Stimulated activated CD8-positive, alpha-beta memory T cell treated with anti-CD3 and anti-CD28 coated beads, Interleukin-12 subunit alpha, Interleukin-12 subunit beta, amount 100 ng/mL, for 24 hours (primary cell): ENCODE measurements around the gene MALSU1.
"Not testable (repeated sequence)": the region's sequence is repeated elsewhere in the genome, so short reads cannot be mapped to it uniquely, and the experiment has no call there.

Experiments
- DNase-seq: peaks from one replicate; pipeline ENCODE4 v3.0.0-alpha.2; 2020; ENCODE audit errors: extremely low read depth

The MALSU1 gene

GRCh38 chr7:23285657-23286646 is 13.2 kb upstream of the MALSU1 start:
- no peak for DNase-seq

- DNase-seq = no peak
Observed at GRCh38 chr7:23287612-23288011, 11.5 kb upstream of the MALSU1 start.

GRCh38 chr7:23290993-23291392 is 8.1 kb upstream of the MALSU1 start:
- no peak for DNase-seq

GRCh38 chr7:23291957-23292560 is 7.1 kb upstream of the MALSU1 start:
- no peak for DNase-seq

- no peak for DNase-seq
Observed at GRCh38 chr7:23292623-23293022, 6.5 kb upstream of the MALSU1 start.

GRCh38 chr7:23293500-23294073 is 5.6 kb upstream of the MALSU1 start:
- DNase-seq = no peak

GRCh38 chr7:23294549-23295400 is 4.4 kb upstream of the MALSU1 start:
- DNase-seq = no peak

- DNase-seq = no peak
Observed at GRCh38 chr7:23295401-23295697, 3.8 kb upstream of the MALSU1 start.

GRCh38 chr7:23298141-23298881 is 828 bp upstream of the MALSU1 start:
- no peak for DNase-seq

GRCh38 chr7:23299770-23300300 is 696 bp downstream of the MALSU1 start:
- no peak for DNase-seq

GRCh38 chr7:23306936-23307521 is 7.9 kb downstream of the MALSU1 start:
- DNase-seq = no peak

- no peak for DNase-seq
Observed at GRCh38 chr7:23308754-23309153, 9.6 kb downstream of the MALSU1 start.

- not testable (repeated sequence) for DNase-seq
Observed at GRCh38 chr7:23312141-23312540, 13.0 kb downstream of the MALSU1 start.

GRCh38 chr7:23315366-23315765 is 16.2 kb downstream of the MALSU1 start:
- no peak for DNase-seq

- DNase-seq = no peak
Observed at GRCh38 chr7:23331132-23331531, 32.0 kb downstream of the MALSU1 start.

- DNase-seq = no peak
Observed at GRCh38 chr7:23332193-23332592, 33.1 kb downstream of the MALSU1 start.

- DNase-seq = no peak
Observed at GRCh38 chr7:23332910-23333612, 33.9 kb downstream of the MALSU1 start.

GRCh38 chr7:23333671-23334246 is 34.6 kb downstream of the MALSU1 start:
- no peak for DNase-seq

GRCh38 chr7:23334482-23335056 is 35.4 kb downstream of the MALSU1 start:
- DNase-seq = no peak
